OCI-LY3 (cell line): Measurements from ENCODE around the gene COG3.

ENCODE experiments used
- H2AFZ ChIP-seq: fragments of 200-600, 300-600 bp; shearing (Covaris generic); 2 replicates; pipeline ENCODE4 v1.6.0; 2014; ENCODE audit warnings: antibody characterized with exemption, low read depth, low read length
- H3K27ac ChIP-seq: fragments of 200-600, 300-600 bp; sonication (generic); 2 replicates; pipeline ENCODE4 v1.5.1; 2014; ENCODE audit warnings: mild to moderate bottlenecking, low read length, moderate library complexity, mixed read lengths
- H3K27me3 ChIP-seq: fragments of 200-600, 300-600 bp; sonication (generic); 2 replicates; pipeline ENCODE4 v1.6.1; 2014; ENCODE audit warnings: low read depth, low read length, mixed read lengths
- H3K36me3 ChIP-seq: fragments of 200-600, 300-600 bp; sonication (generic); replicated peaks from 2 replicates; pipeline ENCODE3; 2014; ENCODE audit warnings: low read depth, low read length, mixed read lengths
- H3K4me1 ChIP-seq: fragments of 300-600, 200-600 bp; sonication (generic); 2 replicates; pipeline ENCODE4 v1.6.1; 2014; ENCODE audit warnings: low read length, mixed read lengths
- H3K4me2 ChIP-seq: fragments of 200-600, 300-600 bp; sonication (generic); 2 replicates; pipeline ENCODE4 v1.6.1; 2014; ENCODE audit warnings: low read length, mixed read lengths
- H3K4me3 ChIP-seq: fragments of 300-600, 200-600 bp; sonication (generic); 2 replicates; pipeline ENCODE4 v1.5.1; 2014; ENCODE audit warnings: antibody characterized with exemption, mild to moderate bottlenecking, low read length, moderate library complexity
- H3K79me2 ChIP-seq: fragments of 300-600, 200-600 bp; shearing (Covaris generic); 2 replicates; pipeline ENCODE4 v1.6.1; 2014; ENCODE audit warnings: mild to moderate bottlenecking, low read length, mixed read lengths
- H3K9ac ChIP-seq: fragments of 300-600, 200-600 bp; shearing (Covaris generic); 2 replicates; pipeline ENCODE4 v1.6.0; 2014; ENCODE audit warnings: mild to moderate bottlenecking, low read length, moderate library complexity
- H3K9me3 ChIP-seq: fragments of 200-600, 300-600 bp; shearing (Covaris generic); 2 replicates; pipeline ENCODE4 v1.6.1; 2014; ENCODE audit warnings: low read length, mixed read lengths; ENCODE audit not compliant: insufficient read depth
- H4K20me1 ChIP-seq: fragments of 200-600, 300-600 bp; sonication (generic); 2 replicates; pipeline ENCODE4 v1.6.1; 2016; ENCODE audit warnings: low read length, mixed read lengths; ENCODE audit not compliant: insufficient read depth
- EZH2phosphoT487 ChIP-seq: fragments of 200-600 bp; shearing (Covaris generic); IDR thresholded peaks from 2 replicates; pipeline ENCODE4 v1.6.1; 2018; ENCODE audit warnings: antibody characterized with exemption, mixed run types, low read depth
- TF ChIP-seq, protein P1 (sequence below): fragments of 200-600, 300-600 bp; sonication (generic); IDR thresholded peaks from 2 replicates; pipeline ENCODE4 v1.5.1; 2014; ENCODE audit warnings: antibody characterized with exemption, low read length, low read depth

Gene COG3

DNA sequence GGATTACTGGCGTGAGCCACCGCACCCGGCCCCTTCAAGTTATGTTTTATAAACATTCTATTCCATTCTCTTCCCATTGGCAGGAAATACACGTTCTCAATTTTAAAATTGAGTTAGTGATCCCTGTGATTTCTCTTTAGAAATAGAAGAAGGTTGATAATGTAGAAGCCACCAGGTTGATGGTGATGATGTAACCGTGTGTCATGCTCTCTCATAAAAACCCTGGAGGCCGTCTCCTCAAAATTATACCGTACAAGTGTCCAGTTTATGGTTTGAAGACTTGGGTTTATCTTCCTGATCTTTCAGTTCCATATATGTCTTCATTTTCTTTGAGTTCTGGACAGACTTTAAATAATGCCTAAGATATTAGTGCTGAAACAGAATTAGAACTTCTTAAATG is 32.2 kb downstream of the COG3 start:
- peaks cover 21% of the 10 kb centered on the region for H3K36me3 ChIP-seq
- H2AFZ ChIP-seq, result no peak overlapping the region
- no peaks in the 10 kb centered on the region for H3K4me1 ChIP-seq
- no peaks in the 10 kb centered on the region for H3K9me3 ChIP-seq
- H4K20me1 ChIP-seq, result no peaks in the 10 kb centered on the region
- H3K4me2 ChIP-seq, result no peak overlapping the region
- TF ChIP-seq, protein P1, sequence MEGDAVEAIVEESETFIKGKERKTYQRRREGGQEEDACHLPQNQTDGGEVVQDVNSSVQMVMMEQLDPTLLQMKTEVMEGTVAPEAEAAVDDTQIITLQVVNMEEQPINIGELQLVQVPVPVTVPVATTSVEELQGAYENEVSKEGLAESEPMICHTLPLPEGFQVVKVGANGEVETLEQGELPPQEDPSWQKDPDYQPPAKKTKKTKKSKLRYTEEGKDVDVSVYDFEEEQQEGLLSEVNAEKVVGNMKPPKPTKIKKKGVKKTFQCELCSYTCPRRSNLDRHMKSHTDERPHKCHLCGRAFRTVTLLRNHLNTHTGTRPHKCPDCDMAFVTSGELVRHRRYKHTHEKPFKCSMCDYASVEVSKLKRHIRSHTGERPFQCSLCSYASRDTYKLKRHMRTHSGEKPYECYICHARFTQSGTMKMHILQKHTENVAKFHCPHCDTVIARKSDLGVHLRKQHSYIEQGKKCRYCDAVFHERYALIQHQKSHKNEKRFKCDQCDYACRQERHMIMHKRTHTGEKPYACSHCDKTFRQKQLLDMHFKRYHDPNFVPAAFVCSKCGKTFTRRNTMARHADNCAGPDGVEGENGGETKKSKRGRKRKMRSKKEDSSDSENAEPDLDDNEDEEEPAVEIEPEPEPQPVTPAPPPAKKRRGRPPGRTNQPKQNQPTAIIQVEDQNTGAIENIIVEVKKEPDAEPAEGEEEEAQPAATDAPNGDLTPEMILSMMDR, result no peak
- no peaks in the 10 kb centered on the region for H3K27me3 ChIP-seq
- no peaks in the 10 kb centered on the region for H3K79me2 ChIP-seq
- H3K4me3 ChIP-seq, result no peak overlapping the region
- no peak overlapping the region for H3K9ac ChIP-seq
- H3K27ac ChIP-seq, result no peak overlapping the region

DNA sequence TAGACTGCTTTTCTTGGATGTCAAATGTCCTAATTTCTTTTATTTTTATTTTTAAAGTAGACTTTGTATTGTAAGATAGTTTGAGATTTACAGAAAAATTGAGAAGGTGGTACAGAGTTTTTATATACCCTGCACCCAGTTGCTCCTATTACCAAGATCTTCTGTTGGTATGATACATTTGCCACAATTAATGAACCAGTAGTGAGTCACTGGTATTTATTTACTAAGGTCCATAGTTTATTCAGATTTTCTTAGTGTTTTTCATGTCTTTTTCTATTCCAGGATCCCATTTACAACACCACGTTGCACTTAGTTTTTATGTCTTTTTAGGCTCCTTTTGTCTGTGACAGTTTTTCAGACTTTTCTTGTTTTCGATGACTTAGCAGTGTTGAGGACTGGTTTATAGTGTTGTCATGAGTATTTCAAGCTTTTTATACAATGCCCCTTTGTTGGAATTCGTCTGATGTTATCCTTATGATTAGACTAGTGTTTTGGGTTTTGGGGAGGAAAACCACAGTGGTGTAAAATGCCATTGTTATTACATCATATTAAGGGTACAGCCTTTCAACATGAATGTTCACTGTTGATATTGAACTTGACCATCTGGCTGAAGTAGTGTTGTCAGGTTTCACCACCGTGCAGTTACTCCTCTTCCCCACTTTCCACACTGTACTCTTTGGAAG is 35.9 kb downstream of the COG3 start:
- Histone ChIP-seq H3K36me3 (peaks cover 40% of the 10 kb centered on the region), H3K79me2 (no peaks in the 10 kb centered on the region), H3K9ac (no peak overlapping the region), H3K4me3 (no peak overlapping the region), H4K20me1 (no peaks in the 10 kb centered on the region), H3K27ac (no peak overlapping the region), H3K9me3 (no peaks in the 10 kb centered on the region), H2AFZ (no peak overlapping the region), H3K4me1 (no peaks in the 10 kb centered on the region), H3K27me3 (no peaks in the 10 kb centered on the region), H3K4me2 (no peak overlapping the region)
- TF ChIP-seq EZH2phosphoT487, result no peak
- TF ChIP-seq, protein P1, result no peak

DNA sequence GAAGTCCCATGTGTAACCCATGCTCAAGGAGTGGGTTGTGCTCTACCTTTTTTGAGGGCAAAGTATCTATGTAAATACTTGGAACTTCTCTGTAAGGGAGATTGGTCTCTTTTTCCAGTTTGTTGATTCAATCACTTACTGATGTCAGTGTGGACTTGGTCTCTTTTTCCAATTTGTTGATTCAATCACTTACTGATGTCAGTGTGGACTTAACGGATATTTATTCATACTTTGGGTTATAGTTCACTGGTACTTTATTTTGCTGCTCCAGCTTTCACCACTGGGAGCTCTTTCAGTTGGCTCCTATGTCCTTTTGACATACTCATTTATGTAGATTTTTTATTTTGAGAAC is 36.4 kb downstream of the COG3 start:
- no peak overlapping the region for H3K27ac ChIP-seq
- no peaks in the 10 kb centered on the region for H3K9me3 ChIP-seq
- TF ChIP-seq, protein P1, result no peak
- TF ChIP-seq EZH2phosphoT487, result no peak
- no peaks in the 10 kb centered on the region for H4K20me1 ChIP-seq
- H3K9ac ChIP-seq, result no peak overlapping the region
- H3K36me3 ChIP-seq, result peaks cover 43% of the 10 kb centered on the region
- H3K4me1 ChIP-seq, result no peaks in the 10 kb centered on the region
- H3K27me3 ChIP-seq, result no peaks in the 10 kb centered on the region
- H3K4me3 ChIP-seq, result no peak overlapping the region
- no peaks in the 10 kb centered on the region for H3K79me2 ChIP-seq
- H3K4me2 ChIP-seq, result no peak overlapping the region
- no peak overlapping the region for H2AFZ ChIP-seq

DNA sequence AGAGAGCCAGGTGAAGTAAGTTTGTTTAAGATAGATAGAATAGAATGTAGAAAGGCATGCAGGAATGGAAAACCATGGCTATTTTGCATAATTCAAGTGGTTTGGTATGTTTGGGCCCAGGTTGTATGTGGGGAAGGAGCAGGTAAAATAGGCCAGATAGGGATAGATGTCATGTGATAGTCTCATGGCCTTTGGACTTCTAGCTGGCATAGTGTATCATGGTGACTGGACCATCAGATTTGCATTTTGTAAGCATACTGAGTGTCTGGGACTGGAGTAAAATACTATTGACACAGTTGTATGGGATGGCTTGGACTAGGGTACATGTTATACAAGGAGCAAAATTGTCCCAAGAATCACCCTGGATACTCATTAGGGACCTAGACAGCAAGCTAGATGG is 38.9 kb downstream of the COG3 start:
- Histone ChIP-seq H3K4me3 (no peak overlapping the region), H3K36me3 (peaks cover 36% of the 10 kb centered on the region), H3K79me2 (no peaks in the 10 kb centered on the region), H3K27ac (no peak overlapping the region), H3K4me2 (no peak overlapping the region), H3K4me1 (no peaks in the 10 kb centered on the region), H2AFZ (no peak overlapping the region), H3K9me3 (no peaks in the 10 kb centered on the region), H3K27me3 (no peaks in the 10 kb centered on the region), H3K9ac (no peak overlapping the region), H4K20me1 (no peaks in the 10 kb centered on the region)
- TF ChIP-seq, protein P1, result no peak
- TF ChIP-seq EZH2phosphoT487, result no peak
